GM12801 (cell line): Measurements from ENCODE around the gene PLCH1.

Experiments used
- CTCF ChIP-seq: IDR thresholded peaks from one replicate; pipeline ENCODE4 v1.5.1; 2011; ENCODE audit warnings: control low read depth; ENCODE audit not compliant: insufficient read length; ENCODE audit errors: extremely low read depth

Gene PLCH1

GRCh38 chr3:155339052-155339451, 405.8 kb downstream of the PLCH1 start:
- TF ChIP-seq CTCF, result no peak

- TF ChIP-seq CTCF, result no peak
Measured at GRCh38 chr3:155335724-155336354, 409.0 kb downstream of the PLCH1 start.

- TF ChIP-seq CTCF, result no peak
Measured at GRCh38 chr3:155334914-155335723, 409.8 kb downstream of the PLCH1 start.

- TF ChIP-seq CTCF, result no peak
Measured at GRCh38 chr3:155334215-155334913, 410.5 kb downstream of the PLCH1 start.

GRCh38 chr3:155332716-155333115, 412.2 kb downstream of the PLCH1 start:
- no peak for TF ChIP-seq CTCF

- no peak for TF ChIP-seq CTCF
Measured at GRCh38 chr3:155331078-155331477, 413.8 kb downstream of the PLCH1 start.

- TF ChIP-seq CTCF, result no peak
Measured at GRCh38 chr3:155330370-155330769, 414.5 kb downstream of the PLCH1 start.
